HepG2 (cell line): Measurements from ENCODE around the gene TUBA8. TPM values are rescaled to one million over a fixed set of nuclear protein-coding genes. Genes with fewer than 3 reads are reported as not detected.

ENCODE experiments used
- ATAC-seq: fragments of 200-7000 bp; cut with Tn5 transposase; 3 replicates; pipeline ENCODE4 v1.9.1; 2020; ENCODE audit warnings: mild to moderate bottlenecking, moderate library complexity
- BruUV-seq: library from RNA; stranded (reverse); fragments of 400-500 nt; replicated peaks from 2 replicates; lab custom pipeline; 2021; lab: Mats Ljungman, UMichigan
- CTCF ChIA-PET: fragments of 300-600 bp; formaldehyde crosslinking; extraction: SDS; loops from one replicate; lab custom pipeline; 2021; ENCODE audit warnings: low total read pairs, inconsistent platforms, low intra/inter-chr PET ratio; lab: Yijun Ruan, JAX
- POLR2A ChIA-PET: fragments of 350-600 bp; sonication (Branson Sonifier 250); formaldehyde crosslinking; loops from one replicate; lab custom pipeline; 2020; ENCODE audit warnings: antibody characterized with exemption, inconsistent platforms; lab: Yijun Ruan, JAX
- DNase-seq: peaks from one replicate; pipeline ENCODE4 v3.0.0-alpha.2; 2015; ENCODE audit warnings: low spot score
- FAIRE-seq: peaks from 3 replicates; lab custom pipeline; 2011; peaks lifted over from hg19 to GRCh38; lab: Jason Lieb, UNC
- H2AFZ ChIP-seq: one replicate; pipeline ENCODE4 v1.6.1; 2011; ENCODE audit warnings: low read length, inconsistent platforms
- H3K27ac ChIP-seq: fragments of 300-600 bp; 3 replicates; pipeline ENCODE4 v1.8.0; 2011; ENCODE audit warnings: mixed run types, mild to moderate bottlenecking, mixed read lengths, low read length, inconsistent platforms; ENCODE audit not compliant: insufficient read depth; ENCODE audit errors: extremely low read length
- H3K27me3 ChIP-seq, 2 experiments: fragments of 200-600 bp in 1 of 2; 2 replicates in 1 of 2; 3 replicates in 1 of 2; pipeline versions ENCODE4 v1.6.0 to v1.8.0; 2011; ENCODE audit warnings: low read length in 2 of 2, mild to moderate bottlenecking in 2 of 2, moderate library complexity in 2 of 2, inconsistent platforms in 1 of 2; ENCODE audit not compliant: insufficient read depth in 2 of 2, control insufficient read depth in 1 of 2
- H3K36me3 ChIP-seq, 2 experiments: fragments of 200-600 bp in 1 of 2; replicated peaks in 1 of 2; 2 replicates in 1 of 2; 3 replicates in 1 of 2; pipeline versions ENCODE4 v1.5.1 to v1.8.0; 2011; ENCODE audit warnings: low read length in 2 of 2, inconsistent platforms in 1 of 2; ENCODE audit not compliant: insufficient read depth in 2 of 2, control insufficient read depth in 1 of 2
- H3K4me1 ChIP-seq: 2 replicates; pipeline ENCODE4 v1.5.1; 2012; ENCODE audit warnings: low read length, inconsistent platforms; ENCODE audit not compliant: insufficient read depth
- H3K4me2 ChIP-seq: 2 replicates; pipeline ENCODE4 v1.6.0; 2011; ENCODE audit warnings: low read depth, low read length, inconsistent platforms
- H3K4me3 ChIP-seq, 3 experiments: fragments of 200-600 bp in 1 of 3; sonication (generic), shearing (Covaris generic) in 1 of 3; replicated peaks in 1 of 3; 2 replicates each; pipeline ENCODE4 v1.5.1; 2011 to 2016; ENCODE audit warnings: low read length in 3 of 3, inconsistent platforms in 2 of 3, low read depth in 2 of 3, mild to moderate bottlenecking in 2 of 3, control low read depth in 1 of 3, mixed read lengths in 1 of 3; ENCODE audit not compliant: insufficient read depth in 1 of 3
- H3K79me2 ChIP-seq: one replicate; pipeline ENCODE4 v1.6.1; 2011; ENCODE audit warnings: low read length, inconsistent platforms; ENCODE audit not compliant: insufficient read depth
- H3K9ac ChIP-seq: 2 replicates; pipeline ENCODE4 v1.6.0; 2011; ENCODE audit warnings: mild to moderate bottlenecking, low read depth, low read length, inconsistent platforms; ENCODE audit not compliant: insufficient read depth
- H3K9me3 ChIP-seq: 2 replicates; pipeline ENCODE4 v1.5.1; 2012; ENCODE audit warnings: mild to moderate bottlenecking, low read length
- H4K20me1 ChIP-seq: 2 replicates; pipeline ENCODE4 v1.6.0; 2011; ENCODE audit warnings: inconsistent platforms, mild to moderate bottlenecking, low read length, moderate library complexity; ENCODE audit not compliant: insufficient read depth
- JARID2 ChIP-seq: sonication (generic); formaldehyde crosslinking; IDR thresholded peaks from 2 replicates; pipeline ENCODE4 v1.8.1; 2023; ENCODE audit warnings: missing genetic modification reagents, inconsistent platforms; ENCODE audit not compliant: insufficient replicate concordance
- SMAD1 ChIP-seq: sonication (generic); formaldehyde crosslinking; IDR thresholded peaks from 2 replicates; pipeline ENCODE4 v1.4.0; 2020; ENCODE audit warnings: missing genetic modification reagents, low read depth, mild to moderate bottlenecking, borderline replicate concordance
- ZNF7 ChIP-seq: IDR thresholded peaks from 2 replicates; pipeline ENCODE4 v1.6.1; 2016; ENCODE audit warnings: missing biosample characterization, missing genetic modification reagents
- WGBS: methylation state at CpG from one replicate; pipeline ENCODE4 v1.1.6; 2017; ENCODE audit warnings: low lambda C conversion rate; 5-methylcytosine and 5-hydroxymethylcytosine counted together
- in situ Hi-C: cut with HindIII; loops from 2 replicates; pipeline ENCODE4 v1.10.0; 2017; ENCODE audit warnings: low pct_unique_long_range_greater_than_20kb; ENCODE audit not compliant: extremely low pct_ligation_motif_present
- intact Hi-C: fragments of 100-400 bp; cut with micrococcal nuclease; formaldehyde crosslinking; loops from one replicate; pipeline ENCODE4 v1.10.0; 2022; ENCODE audit not compliant: unreplicated experiment
- polyA plus RNA-seq, 8 experiments: library from polyadenylated mRNA; depleted of rRNA in 3 of 8; stranded (reverse) in 7 of 8; unstranded in 1 of 8; fragments of >200 nt; fragmentation: Illumina TruSeq in 4 of 8; extraction: Trizol in 4 of 8; gene quantifications; 2 replicates each; pipeline versions ENCODE4 v1.2.1 to v1.2.3, GENCODE V29; 2011 to 2016; ENCODE audit warnings: low read depth in 4 of 8, missing spikeins in 1 of 8, mixed read lengths in 1 of 8; ENCODE audit not compliant: insufficient read depth in 1 of 8
- total RNA-seq, 5 experiments: library from RNA; depleted of rRNA; stranded (reverse); fragments of >200 nt; fragmentation: Illumina TruSeq; extraction: Trizol; gene quantifications; 2 replicates each; pipeline ENCODE4 v1.2.3, GENCODE V29; 2016; ENCODE audit warnings: low read depth in 1 of 5
- TF ChIP-seq, protein P1 (sequence below): sonication (generic); formaldehyde crosslinking; IDR thresholded peaks from 2 replicates; pipeline ENCODE4 v1.8.1; 2023; ENCODE audit warnings: mild to moderate bottlenecking, missing genetic modification reagents, borderline replicate concordance
- TF ChIP-seq, protein P2 (sequence below): sonication (generic); formaldehyde crosslinking; conservative IDR thresholded peaks from 2 replicates; pipeline ENCODE4 v1.5.0; 2020; ENCODE audit warnings: missing genetic modification reagents
- TF ChIP-seq, protein P3 (sequence below): sonication (generic); formaldehyde crosslinking; IDR thresholded peaks from 2 replicates; pipeline ENCODE4 v1.5.1; 2020; ENCODE audit warnings: missing genetic modification reagents, mild to moderate bottlenecking, borderline replicate concordance

The TUBA8 gene
- total and polyA plus RNA-seq, 2 of the 13 experiments (the other 11 are each of a cell fraction or from before 2014, with no cell fraction given): 0.35 to 0.69 TPM

GRCh38 chr22:18095101-18095805 is 15.4 kb upstream of the TUBA8 start:
- CTCF ChIA-PET: no interaction called here
- no peak overlapping the region for H2AFZ ChIP-seq
- DNase-seq (no peak), ATAC-seq (no peak), FAIRE-seq (no peak)
- in situ Hi-C loops (no loop called here), intact Hi-C loops (no loop called here)
- H3K27me3 ChIP-seq: no peaks in the 10 kb centered on the region; a peak in 1 of 5 replicates
- no peaks in the 10 kb centered on the region for H3K79me2 ChIP-seq
- POLR2A ChIA-PET: no interaction called here
- H3K4me2 ChIP-seq: no peak overlapping the region
- 99% methylated on average over 7 of the region's 8 CpGs for WGBS
- no peaks in the 10 kb centered on the region for H3K36me3 ChIP-seq
- no peak overlapping the region for H3K27ac ChIP-seq
- no peak overlapping the region for H3K4me3 ChIP-seq
- H4K20me1 ChIP-seq: no peaks in the 10 kb centered on the region
- H3K4me1 ChIP-seq: peaks cover 21% of the 10 kb centered on the region
- BruUV-seq: no TSS peak
- H3K9me3 ChIP-seq: no peaks in the 10 kb centered on the region
- TF ChIP-seq SMAD1 (no peak), ZNF7 (no peak), JARID2 (no peak)
- TF ChIP-seq, protein P1, sequence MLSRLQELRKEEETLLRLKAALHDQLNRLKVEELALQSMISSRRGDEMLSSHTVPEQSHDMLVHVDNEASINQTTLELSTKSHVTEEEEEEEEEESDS (CRISPR knock-in tag): no peak
- TF ChIP-seq, protein P2, sequence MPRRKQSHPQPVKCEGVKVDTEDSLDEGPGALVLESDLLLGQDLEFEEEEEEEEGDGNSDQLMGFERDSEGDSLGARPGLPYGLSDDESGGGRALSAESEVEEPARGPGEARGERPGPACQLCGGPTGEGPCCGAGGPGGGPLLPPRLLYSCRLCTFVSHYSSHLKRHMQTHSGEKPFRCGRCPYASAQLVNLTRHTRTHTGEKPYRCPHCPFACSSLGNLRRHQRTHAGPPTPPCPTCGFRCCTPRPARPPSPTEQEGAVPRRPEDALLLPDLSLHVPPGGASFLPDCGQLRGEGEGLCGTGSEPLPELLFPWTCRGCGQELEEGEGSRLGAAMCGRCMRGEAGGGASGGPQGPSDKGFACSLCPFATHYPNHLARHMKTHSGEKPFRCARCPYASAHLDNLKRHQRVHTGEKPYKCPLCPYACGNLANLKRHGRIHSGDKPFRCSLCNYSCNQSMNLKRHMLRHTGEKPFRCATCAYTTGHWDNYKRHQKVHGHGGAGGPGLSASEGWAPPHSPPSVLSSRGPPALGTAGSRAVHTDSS (CRISPR knock-in tag): no peak
- TF ChIP-seq, protein P3, sequence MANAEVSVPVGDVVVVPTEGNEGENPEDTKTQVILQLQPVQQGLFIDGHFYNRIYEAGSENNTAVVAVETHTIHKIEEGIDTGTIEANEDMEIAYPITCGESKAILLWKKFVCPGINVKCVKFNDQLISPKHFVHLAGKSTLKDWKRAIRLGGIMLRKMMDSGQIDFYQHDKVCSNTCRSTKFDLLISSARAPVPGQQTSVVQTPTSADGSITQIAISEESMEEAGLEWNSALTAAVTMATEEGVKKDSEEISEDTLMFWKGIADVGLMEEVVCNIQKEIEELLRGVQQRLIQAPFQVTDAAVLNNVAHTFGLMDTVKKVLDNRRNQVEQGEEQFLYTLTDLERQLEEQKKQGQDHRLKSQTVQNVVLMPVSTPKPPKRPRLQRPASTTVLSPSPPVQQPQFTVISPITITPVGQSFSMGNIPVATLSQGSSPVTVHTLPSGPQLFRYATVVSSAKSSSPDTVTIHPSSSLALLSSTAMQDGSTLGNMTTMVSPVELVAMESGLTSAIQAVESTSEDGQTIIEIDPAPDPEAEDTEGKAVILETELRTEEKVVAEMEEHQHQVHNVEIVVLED: no peak
- H3K9ac ChIP-seq: no peak overlapping the region
